Measurements from ENCODE around the gene ANKK1.

Gene ANKK1

DNA sequence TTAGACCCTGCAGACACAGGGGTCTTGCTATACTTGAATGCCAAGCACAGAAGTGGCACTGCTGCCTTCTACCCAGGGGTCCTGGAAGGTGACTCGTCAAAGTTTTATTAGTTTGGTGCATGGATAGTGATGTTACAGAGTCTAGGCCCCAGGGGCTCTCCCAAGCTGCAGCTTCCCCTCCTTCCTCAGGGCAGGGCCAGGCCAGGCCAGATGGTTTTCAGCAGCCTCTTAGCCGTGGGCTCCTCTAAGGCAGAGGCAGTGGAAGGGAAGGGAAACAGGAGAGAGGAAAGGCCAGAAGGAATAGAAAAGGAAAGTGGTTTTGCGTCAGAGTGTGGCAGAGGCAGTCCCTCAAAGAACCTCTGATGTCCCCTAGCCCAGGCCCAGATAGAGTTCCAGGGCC, 21.9 kb downstream of the ANKK1 start:
- TF ChIP-seq GATA1 (IDR thresholded peaks at IDR 0.05; ENCODE audit: low read depth, low read length) (no peak), POLR2A (IDR thresholded peaks at IDR 0.05; ENCODE audit: low read length) (no peak)
- no peak for DNase-seq

DNA sequence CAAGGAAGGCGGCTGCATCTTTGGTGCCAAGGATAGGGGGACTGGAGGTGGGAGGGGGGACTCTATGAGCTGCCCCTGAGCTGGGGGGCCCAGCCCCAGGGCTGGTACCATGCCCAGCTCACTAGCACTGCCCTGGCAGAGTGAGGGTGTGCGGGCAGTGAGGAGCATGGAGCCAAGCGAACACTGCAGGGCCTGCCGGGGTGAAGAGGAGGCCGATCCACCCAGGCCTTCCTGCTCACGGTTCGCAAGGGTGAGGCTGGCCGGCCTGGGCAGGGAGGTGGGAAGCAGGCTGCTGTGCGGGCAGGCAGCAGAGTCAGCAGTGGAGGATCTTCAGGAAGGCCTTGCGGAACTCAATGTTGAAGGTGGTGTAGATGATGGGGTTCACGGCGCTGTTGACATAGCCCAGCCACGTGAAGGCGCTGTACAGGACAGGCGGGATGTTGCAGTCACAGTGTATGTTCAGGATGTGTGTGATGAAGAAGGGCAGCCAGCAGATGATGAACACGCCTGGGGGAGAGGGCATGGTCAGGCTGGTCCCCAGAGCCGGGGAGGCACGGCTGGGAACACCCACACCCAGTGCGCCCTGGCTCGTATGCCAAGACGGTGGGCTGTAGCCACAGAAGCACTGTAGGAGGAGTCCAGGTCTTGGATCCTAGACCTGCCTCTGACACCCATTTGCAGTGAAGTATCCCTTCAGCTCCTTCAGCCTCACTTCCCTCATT, 23.0 kb downstream of the ANKK1 start:
- DNase-seq = no peak
- TF ChIP-seq POLR2A (IDR thresholded peaks at IDR 0.05; ENCODE audit: low read length) (no peak), GATA1 (IDR thresholded peaks at IDR 0.05; ENCODE audit: low read depth, low read length) (no peak)

DNA sequence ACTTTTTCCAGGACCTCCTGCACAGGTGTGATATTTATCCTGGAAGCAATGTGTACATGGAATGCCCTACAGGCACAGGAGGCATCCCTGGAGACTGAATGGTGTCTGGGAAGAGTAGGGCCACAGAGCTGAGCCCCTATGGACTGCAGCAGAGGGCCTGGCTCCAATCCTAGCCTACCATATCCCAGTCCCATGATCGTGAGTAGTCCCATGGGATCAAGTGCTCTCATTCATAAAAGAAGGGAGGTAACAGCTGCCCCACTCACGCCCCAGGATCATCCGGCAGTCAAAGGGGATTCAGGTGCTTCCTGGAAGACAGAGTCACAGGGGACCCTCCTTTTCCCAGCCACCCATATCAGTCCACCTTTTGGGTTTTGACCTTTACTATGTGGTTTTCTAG, 24.0 kb downstream of the ANKK1 start:
- no peak for TF ChIP-seq POLR2A (IDR thresholded peaks at IDR 0.05; ENCODE audit: low read length)
- TF ChIP-seq GATA1 (IDR thresholded peaks at IDR 0.05; ENCODE audit: low read depth, low read length) = no peak
- DNase-seq = no peak

DNA sequence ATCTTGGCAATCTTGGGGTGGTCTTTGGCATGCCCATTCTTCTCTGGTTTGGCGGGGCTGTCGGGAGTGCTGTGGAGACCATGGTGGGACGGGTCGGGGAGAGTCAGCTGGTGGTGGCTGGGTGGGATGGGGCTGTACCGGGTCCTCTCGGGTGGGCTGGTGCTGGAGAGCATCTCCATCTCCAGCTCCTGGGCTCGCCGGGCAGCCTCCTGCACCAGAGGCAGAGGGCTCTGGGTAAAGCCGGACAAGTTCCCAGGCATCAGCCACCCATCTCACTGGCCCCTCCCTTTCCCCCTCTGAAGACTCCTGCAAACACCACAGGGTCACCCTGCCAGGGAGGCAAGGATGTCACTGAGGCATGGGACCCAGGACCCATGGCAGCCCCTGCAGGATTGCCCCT, 25.1 kb downstream of the ANKK1 start:
- DNase-seq = no peak
- TF ChIP-seq GATA1 (IDR thresholded peaks at IDR 0.05; ENCODE audit: low read depth, low read length) = no peak
- no peak for TF ChIP-seq POLR2A (IDR thresholded peaks at IDR 0.05; ENCODE audit: low read length)

DNA sequence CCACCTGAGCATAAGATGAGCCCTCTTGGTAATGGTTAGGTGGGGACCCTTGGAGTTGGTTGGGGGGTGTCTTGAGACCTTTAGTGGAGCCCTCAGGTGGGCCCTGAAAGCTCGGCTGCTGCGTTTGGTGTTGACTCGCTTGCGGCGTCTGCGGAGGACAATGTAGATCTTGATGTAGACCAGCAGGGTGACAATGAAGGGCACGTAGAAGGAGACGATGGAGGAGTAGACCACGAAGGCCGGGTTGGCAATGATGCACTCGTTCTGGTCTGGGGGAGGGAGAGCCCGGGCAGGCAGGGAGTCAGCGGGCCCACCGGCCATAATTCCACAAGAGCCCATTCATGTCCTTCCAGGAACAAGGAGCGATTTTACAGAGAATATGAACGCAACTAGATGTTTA, 27.8 kb downstream of the ANKK1 start:
- no peak for DNase-seq
- TF ChIP-seq POLR2A (IDR thresholded peaks at IDR 0.05; ENCODE audit: low read length) (no peak), GATA1 (IDR thresholded peaks at IDR 0.05; ENCODE audit: low read depth, low read length) (no peak)

DNA sequence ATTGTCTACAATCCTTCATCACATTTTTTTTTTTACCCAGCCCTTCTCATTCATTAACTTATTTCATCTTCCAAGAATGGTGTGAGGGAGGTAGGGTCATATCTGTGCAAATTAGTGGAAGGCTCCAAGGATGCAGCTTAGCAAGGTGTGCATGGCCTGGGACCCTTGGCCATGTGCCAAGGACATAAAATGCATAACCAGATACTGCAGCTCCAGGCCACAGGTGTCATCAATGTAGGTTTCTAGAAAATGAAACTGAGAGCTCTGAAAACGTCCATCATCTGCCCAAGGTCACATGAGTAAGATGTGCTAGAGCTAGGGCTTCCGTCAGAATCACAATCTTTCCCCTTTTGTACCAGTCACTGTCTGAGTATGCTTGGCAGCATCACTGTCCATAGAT, 29.8 kb downstream of the ANKK1 start:
- TF ChIP-seq POLR2A (IDR thresholded peaks at IDR 0.05; ENCODE audit: low read length) (no peak), GATA1 (IDR thresholded peaks at IDR 0.05; ENCODE audit: low read depth, low read length) (no peak)
- DNase-seq = no peak

DNA sequence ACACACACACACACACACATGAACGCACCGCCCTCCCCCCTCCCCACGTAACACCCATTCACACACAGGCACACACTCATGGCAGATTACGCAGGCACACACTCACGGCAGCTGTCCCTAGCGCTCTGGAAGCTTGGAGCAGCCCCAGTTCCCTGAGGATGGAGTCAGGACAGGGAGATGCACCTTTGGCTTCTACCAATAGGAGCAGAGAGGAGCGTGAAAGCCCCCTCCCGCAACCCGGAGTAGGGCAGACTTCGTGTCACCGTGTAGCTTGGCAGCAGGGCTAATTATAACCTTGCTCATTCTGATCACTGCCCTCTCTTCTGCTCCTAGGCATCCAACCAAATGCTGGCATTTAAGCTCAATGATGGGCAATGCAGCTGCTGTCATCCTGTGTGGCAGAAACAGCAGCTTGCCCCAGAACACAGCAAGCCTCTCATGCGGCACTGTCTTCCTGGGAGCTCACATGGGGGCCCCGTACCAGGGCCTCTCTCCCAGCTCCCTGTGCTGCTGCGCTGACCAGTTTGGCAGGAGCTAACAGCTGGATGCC, 31.9 kb downstream of the ANKK1 start:
- no peak for TF ChIP-seq POLR2A (IDR thresholded peaks at IDR 0.05; ENCODE audit: low read length)
- no peak for TF ChIP-seq GATA1 (IDR thresholded peaks at IDR 0.05; ENCODE audit: low read depth, low read length)
- DNase-seq = no peak

DNA sequence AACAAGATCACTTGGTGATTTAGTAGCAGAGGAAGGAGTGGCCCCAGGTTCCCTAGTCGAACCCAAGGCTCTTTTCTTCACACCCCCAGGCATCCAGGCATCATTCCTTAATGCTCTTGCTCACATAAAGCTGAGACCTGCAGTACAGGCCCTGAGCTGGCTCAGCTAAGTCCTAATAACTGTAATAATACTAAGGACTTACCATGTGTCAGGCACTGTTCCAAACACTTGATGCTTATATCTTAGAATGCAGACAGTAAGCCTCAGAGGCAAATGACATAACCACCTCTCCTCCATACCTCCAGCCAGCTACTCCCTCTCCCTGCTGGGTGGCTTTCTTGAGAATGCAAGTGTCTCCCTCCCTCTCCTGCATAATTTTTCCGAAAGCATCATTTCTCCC, 33.2 kb downstream of the ANKK1 start:
- TF ChIP-seq GATA1 (IDR thresholded peaks at IDR 0.05; ENCODE audit: low read depth, low read length) (no peak), POLR2A (IDR thresholded peaks at IDR 0.05; ENCODE audit: low read length) (no peak)
- no peak for DNase-seq

DNA sequence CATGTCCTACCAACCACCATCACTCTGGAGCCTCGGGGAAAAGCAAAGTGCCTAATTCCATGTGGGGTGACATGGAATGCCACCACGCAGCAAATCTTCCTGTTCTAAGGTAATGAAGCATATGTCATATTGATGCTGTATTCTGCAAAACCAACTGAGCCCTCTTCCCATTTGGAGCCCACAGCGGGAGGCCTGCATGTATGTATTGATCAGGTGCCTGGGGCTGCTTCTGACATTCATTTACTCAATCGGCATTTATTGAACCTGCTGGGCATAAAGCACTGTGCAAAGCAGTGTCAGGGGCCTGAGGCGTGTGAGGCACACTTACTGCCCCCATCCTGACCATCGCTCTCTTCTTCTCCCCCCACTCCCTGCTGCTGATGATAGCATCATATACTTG, 39.1 kb downstream of the ANKK1 start:
- no peak for TF ChIP-seq POLR2A (IDR thresholded peaks at IDR 0.05; ENCODE audit: low read length)
- no peak for TF ChIP-seq GATA1 (IDR thresholded peaks at IDR 0.05; ENCODE audit: low read depth, low read length)
- no peak for DNase-seq

DNA sequence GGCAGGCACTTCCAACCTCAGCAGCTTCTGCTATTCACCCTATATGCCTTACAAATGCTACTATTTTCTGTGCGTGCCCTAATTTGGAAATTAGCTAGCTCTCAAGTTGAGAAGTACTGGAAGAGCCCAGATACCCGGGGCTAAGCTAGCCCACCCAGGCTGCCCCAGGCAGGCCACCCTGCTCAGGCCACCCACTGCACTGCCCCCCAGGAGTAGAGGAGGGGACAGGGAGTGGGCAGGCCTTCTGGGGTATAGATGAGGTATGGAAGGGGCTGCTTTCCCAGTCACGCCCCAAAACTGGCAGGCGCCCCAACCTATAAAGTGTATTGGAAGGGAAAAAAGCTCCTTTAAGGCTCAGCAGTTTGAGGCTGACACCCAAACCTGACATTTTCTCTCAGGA, 44.2 kb downstream of the ANKK1 start:
- no peak for DNase-seq
- TF ChIP-seq GATA1 (IDR thresholded peaks at IDR 0.05; ENCODE audit: low read depth, low read length) (no peak), POLR2A (IDR thresholded peaks at IDR 0.05; ENCODE audit: low read length) (no peak)

DNA sequence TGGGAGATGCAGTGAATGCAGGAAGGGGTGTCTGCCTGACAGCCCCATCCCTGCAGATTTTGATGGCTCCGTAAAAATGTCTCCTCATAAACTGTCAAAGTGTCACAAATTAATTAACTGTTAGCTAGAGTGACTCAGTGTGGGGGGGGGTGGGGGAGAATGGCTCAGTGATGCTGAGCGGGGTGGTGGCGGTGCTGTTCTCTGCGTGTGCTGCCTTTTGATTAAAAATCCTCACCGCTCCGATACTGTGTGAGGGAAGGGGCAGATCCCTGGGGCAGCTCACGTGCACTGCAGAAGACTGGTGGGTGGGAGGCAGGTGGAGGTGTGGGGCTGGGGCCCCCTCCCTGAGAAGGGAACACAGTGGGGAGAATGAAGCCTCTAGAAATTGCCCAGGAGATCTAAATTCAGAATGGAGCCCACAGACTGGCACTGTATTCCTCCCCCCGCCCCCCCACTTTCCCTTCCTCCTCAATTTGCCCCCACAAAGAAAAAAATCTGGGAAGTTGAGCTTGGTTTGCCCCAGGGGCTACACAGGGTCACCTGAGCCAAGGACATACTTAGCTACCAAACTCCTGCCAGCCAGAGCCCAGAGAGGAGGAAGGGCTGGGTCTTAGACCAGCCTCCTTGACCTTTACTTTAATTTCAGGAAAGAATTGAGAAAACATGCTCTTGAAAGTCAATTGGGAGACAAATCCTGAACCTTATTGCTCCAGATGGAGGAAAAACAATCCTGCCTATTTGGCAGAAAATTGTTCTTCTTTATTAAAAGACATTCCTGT, 47.8 kb downstream of the ANKK1 start:
- no peak for TF ChIP-seq GATA1 (IDR thresholded peaks at IDR 0.05; ENCODE audit: low read depth, low read length)
- no peak for TF ChIP-seq POLR2A (IDR thresholded peaks at IDR 0.05; ENCODE audit: low read length)
- no peak for DNase-seq

DNA sequence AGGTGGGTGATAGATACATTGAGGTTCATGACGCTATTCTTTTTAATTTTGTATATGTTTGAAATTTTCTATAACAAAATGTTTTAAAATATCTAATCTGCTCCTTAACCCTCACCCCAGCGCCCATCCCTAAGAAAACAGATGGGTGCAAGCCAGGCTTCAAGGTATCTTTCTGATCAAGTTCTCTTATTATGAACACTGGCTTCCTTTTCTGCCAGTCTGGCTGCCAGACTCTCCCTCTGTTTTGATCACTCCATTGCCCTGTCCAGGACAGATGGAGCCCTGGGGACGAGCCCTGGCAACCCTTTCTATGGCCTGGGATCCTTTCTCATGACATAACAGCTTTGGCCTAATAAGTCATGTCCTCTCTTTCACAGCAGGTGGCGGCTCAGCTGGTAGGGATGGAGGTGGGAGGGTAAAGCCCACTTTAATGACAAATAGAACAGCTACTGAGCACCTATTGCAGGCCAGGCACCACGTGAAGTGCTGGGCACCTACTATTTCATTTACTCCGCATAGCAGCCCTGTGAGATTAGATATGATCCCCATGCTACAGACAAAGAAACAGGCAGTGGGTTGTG, 49.2 kb downstream of the ANKK1 start:
- no peak for DNase-seq
- no peak for TF ChIP-seq POLR2A (IDR thresholded peaks at IDR 0.05; ENCODE audit: low read length)
- TF ChIP-seq GATA1 (IDR thresholded peaks at IDR 0.05; ENCODE audit: low read depth, low read length) = no peak

DNA sequence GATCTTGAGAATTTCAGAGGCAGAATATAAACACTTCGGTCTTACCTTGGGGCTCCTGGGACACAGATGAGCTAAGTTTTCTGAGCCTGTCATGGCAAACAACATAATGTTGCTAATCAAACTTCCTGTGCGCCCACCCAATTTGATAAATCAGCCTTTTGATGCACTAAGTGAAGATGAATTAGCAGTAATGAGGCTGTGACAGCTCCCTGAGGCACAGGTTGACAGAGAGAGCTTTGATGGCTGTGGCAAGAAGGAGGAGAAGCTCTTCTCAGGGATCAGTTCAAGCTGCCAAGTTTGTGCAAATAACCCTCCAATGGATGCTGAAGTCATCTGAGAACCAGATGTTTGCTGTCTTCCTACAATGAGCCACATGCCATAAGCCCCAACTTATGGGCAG, 53.2 kb downstream of the ANKK1 start:
- DNase-seq = no peak
- TF ChIP-seq POLR2A (IDR thresholded peaks at IDR 0.05; ENCODE audit: low read length) (no peak), GATA1 (IDR thresholded peaks at IDR 0.05; ENCODE audit: low read depth, low read length) (no peak)

DNA sequence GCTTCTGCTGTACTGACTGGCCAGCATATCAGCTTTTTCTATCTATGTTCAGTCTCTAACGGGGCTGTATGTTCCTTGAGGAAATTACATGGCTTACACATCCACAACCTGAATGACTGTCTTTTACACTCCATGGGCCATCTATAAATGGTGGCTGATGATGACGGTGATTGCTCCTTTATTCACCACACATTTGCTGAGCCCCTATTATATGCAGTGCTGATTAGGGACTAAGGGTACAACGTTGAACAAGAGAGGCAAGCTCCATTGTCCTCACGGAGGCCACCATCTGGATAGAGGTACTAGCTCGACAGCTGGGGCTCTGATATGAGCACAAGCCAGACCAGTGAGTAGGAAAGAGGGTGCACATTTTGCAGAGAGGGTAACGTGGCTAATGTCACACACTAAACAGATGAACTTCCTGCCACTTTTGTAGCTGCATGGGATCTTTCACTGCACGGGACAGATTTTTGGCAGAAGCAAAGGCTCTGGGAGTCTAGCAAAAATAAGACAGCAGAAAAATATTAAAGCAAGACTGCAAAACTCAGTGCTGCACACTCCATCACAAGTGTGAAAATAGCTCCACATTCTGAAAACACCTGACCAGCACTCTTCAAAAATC, 57.0 kb downstream of the ANKK1 start:
- no peak for DNase-seq
- TF ChIP-seq POLR2A (IDR thresholded peaks at IDR 0.05; ENCODE audit: low read length) (no peak), GATA1 (IDR thresholded peaks at IDR 0.05; ENCODE audit: low read depth, low read length) (no peak)
